NCI-H2081 (cell line): ENCODE results near the gene SYT13.
A peak's percentile ranks its signal among the peaks of the same experiment; 100 is the strongest.

Experiments used
- DNase-seq, 2 experiments: peaks; one replicate each; lab custom pipeline; 2025; lab: John Stamatoyannopoulos, UW

The SYT13 gene

GRCh38 chr11:45246241-45246640 lies 39.9 kb downstream of the SYT13 start:
- no peak for DNase-seq

DNA sequence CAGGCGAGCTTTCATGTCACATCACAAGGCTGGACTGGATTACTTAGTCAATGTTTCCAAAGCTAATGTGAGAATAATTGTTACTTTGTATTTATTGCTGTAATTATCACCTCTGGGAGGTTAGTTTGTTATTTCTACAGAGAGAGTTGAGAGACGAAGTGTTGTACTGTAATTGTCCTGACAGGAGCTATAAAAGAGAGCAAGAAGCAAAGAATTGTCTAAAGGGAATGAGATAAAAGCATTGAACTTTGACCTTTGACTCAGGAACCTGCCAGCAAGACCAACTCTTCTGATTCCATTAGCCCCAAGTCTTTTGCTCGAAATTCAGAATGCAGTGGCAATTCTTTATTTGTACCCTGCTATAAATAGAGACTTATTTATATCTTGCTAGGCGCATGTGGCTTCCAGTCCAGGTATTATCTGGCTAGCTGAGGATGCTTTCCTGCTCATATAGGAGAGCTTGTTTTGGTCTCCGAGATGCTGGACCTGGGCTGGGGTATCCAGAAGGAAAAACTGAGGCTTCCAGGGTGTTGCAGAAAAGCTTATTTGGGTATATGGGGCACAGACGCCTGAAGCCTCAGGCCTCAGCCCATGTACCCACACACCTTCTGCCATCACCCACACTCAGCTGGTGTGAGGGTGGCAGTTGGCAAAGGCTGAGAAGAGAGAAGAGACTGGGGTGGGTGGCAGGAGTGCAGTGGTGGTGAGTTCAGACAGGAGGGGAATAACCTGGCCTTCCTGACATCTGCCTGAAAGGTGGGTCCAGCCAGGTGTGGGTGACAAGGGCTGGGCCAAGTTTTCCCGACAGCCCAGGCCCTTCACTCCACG lies 40.7 kb downstream of the SYT13 start:
- no peak for DNase-seq

DNA sequence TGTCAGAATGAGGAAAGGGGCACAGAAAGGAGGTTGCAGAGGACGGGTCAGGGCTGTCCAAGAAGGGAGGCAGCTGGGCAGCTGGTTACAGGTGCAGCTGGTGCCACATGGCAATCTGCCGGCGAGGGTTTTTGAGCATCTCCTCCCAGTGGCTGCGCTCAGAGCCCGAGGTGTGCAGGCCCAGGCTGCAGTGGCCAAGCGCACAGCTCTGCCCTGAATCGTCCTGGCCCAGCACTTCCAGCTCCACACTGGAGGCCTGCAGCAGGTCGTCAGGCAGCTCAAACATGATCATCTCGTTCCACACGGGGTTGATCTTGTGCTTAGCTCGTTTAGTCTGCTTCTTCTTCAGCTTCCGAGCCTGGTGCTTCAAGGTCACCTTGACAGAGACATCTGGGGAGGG lies 42.2 kb downstream of the SYT13 start:
- no peak for DNase-seq

DNA sequence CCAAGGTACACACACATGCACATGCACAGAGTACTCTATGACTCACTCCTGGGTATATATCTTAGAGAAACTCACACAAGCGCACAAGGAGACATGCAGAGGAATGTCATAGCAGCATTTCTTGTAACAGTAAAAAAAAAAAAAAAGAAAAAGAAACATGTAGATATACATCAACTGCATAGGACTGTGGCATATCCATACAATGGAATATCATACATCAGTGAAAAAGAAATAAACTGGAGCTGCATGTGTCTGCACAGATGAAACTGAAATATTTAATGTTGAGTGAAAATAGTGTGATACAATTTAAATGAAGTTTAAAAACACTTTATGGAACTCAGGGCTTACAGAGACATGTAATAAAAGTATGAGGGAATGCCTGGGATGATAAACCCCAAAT lies 46.4 kb downstream of the SYT13 start:
- DNase-seq, result no peak

DNA sequence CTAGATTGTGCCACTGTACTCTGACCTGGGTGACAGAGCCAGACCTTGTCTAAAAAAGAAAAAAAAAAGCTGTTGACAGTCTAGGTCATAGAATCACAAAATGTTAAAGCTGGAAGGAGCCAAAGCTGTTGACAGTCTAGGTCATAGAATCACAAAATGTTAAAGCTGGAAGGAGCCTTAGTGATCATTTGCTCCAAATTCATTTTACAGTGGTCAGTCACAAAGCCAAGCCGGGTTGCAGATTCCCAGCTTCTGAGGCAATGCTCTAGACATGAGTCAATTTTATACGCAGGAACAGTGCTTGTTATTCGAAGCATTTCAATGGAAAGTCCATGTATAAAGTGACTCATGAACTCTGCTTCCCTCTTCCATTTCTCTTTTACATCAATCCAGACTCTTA lies 47.4 kb downstream of the SYT13 start:
- DNase-seq, result no peak

GRCh38 chr11:45237711-45238315 lies 48.3 kb downstream of the SYT13 start:
- DNase-seq, result no peak

DNA sequence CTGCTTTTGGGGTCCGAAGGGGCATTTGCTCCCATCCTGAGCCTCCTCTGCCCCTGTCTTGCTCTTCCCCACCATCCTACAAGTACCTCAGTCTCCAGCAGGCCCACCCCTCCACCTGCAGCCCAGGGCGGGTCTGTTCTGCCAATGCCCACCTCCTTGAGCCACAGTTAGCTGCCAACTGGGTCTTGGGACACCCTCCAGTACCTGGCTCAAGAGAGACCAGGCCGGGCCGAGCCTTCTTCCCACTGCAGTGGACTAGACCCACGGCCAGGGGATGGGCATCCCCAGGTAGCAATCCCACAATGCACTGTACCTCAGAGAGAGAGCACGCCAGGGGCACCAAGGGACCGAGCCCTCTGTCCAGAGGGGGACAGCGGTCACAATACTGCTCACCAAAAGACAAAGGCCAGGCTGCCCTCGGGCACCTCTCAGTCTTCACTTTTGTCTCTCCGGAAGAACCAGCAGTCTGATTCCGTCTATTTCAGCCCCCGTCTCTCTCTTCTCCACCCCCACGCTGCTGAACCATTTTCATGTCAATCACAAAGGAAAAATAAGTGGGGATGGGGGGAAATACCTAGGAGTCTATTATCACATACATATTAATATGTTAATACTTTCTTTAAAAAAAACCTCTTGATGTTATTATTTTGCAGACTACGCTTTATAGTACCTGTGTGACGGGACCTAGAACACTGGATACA lies 51.7 kb downstream of the SYT13 start:
- no peak for DNase-seq

GRCh38 chr11:45233804-45234170 lies 52.4 kb downstream of the SYT13 start:
- no peak for DNase-seq

- peak; percentile 55 to 58 for DNase-seq
These were observed 52.9 kb downstream of the SYT13 start for GRCh38 chr11:45233121-45233803.

- DNase-seq, result no peak
These were observed 53.6 kb downstream of the SYT13 start for GRCh38 chr11:45232341-45233080.

GRCh38 chr11:45229401-45230020 lies 56.6 kb downstream of the SYT13 start:
- DNase-seq, result no peak

DNA sequence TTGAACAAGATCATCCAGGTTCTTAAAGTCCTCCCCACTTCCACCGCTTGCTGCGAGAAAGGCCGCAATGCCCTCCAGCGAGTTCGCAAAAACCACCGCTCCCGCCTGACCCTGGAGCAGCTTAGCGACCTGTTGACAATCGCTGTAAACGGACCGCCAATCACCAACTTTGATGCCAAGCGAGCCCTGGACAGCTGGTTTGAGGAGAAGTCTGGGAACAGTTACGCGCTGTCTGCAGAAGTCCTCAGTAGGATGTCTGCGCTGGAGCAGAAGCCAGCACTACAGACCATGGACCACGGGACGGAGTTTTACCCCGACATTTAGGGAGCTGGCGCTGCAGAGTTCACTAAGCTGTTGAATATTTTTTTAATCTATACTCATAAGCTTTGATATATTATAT lies 58.3 kb downstream of the SYT13 start:
- no peak for DNase-seq

GRCh38 chr11:45226901-45227300 lies 59.2 kb downstream of the SYT13 start:
- no peak for DNase-seq

GRCh38 chr11:45225961-45226871 lies 59.9 kb downstream of the SYT13 start:
- DNase-seq, result no peak

DNA sequence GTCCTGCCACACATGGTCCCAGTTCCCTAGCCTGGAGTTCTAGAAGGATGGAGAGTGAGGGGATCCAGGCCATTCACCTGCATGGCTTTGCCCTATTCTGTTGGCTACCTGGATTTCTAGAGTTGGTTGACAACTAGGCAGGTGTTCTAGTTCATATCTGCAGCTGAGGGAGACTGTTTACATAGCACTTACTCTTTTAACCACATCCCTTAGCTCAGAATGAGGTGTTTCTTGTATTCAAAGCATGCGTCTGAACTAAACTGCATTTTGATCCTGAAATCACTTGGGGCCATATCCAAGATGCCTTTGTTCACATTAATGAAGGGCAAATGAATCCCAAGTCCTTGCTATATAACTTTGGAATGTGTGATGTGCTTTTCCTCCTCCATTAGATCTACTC lies 60.9 kb downstream of the SYT13 start:
- DNase-seq, result no peak

GRCh38 chr11:45224766-45225165 lies 61.4 kb downstream of the SYT13 start:
- DNase-seq, result no peak

DNA sequence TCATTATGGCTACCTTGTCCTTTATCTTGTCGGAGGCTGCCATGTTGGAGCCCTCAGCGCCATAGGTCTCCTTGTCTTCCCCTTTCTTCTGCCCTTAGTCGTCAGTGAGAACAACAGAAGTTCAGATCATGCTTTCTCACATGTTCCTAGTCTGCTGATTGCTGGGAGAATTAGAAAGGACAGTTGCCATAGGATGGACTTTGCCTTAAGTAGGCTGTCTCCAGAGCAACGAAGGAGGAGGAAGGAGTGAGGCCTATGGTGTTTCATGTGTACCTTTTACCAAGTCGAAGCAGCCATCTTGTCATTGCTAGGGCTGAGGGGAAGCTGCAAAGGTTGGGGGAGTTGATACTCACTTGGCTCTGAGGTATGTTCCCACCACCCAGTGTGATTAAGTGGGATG lies 62.6 kb downstream of the SYT13 start:
- DNase-seq, result no peak

DNA sequence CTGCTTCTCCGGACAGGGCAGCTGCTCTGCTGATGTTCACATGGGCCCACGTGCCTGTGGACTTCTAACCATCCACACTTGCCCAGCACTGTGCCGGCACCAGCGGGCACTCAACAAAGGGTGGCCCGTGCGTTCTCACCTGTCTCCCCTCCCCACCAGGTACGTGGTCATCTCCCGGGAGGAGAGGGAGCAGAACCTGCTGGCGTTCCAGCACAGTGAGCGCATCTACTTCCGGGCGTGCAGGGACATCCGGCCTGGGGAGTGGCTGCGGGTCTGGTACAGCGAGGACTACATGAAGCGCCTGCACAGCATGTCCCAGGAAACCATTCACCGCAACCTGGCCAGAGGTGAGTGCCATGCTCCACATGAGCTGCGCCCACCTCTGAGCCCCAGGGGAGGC lies 66.7 kb downstream of the SYT13 start:
- DNase-seq, result no peak

- no peak for DNase-seq
These were observed 67.4 kb downstream of the SYT13 start for GRCh38 chr11:45218705-45219104.

- DNase-seq, result no peak
These were observed 68.2 kb downstream of the SYT13 start for GRCh38 chr11:45217991-45218390.
